MM.1S (cell line): ENCODE data around the gene ZNF549.
"Not testable (repeated sequence)": the region's sequence is repeated elsewhere in the genome, so short reads cannot be mapped to it uniquely, and the experiment has no call there.

Source experiments
- DNase-seq: peaks from one replicate; pipeline ENCODE4 v3.0.0-alpha.2; 2015
- H2AFZ ChIP-seq: fragments of 300-600 bp; sonication (generic); 2 replicates; pipeline ENCODE4 v1.6.0; 2016; ENCODE audit warnings: antibody characterized with exemption, low read length
- H3F3A ChIP-seq: fragments of 300-600 bp; sonication (generic); 2 replicates; pipeline ENCODE4 v1.6.1; 2016; ENCODE audit warnings: mild to moderate bottlenecking, antibody characterized with exemption, low read length, moderate library complexity, mixed read lengths; ENCODE audit not compliant: insufficient read depth
- H3K27ac ChIP-seq: fragments of 300-600 bp; sonication (generic); 2 replicates; pipeline ENCODE4 v1.5.1; 2016; ENCODE audit warnings: mild to moderate bottlenecking, low read length
- H3K27me3 ChIP-seq: fragments of 300-600 bp; sonication (generic); replicated peaks from 2 replicates; pipeline ENCODE4 v1.6.0; 2016; ENCODE audit warnings: low read length; ENCODE audit not compliant: insufficient read depth
- H3K36me3 ChIP-seq: fragments of 300-600 bp; sonication (generic); replicated peaks from 2 replicates; pipeline ENCODE4 v1.6.1; 2016; ENCODE audit warnings: mild to moderate bottlenecking, low read length, mixed read lengths; ENCODE audit not compliant: insufficient read depth
- H3K4me1 ChIP-seq: fragments of 300-600 bp; sonication (generic); 2 replicates; pipeline ENCODE4 v1.6.1; 2016; ENCODE audit warnings: low read length, mixed read lengths
- H3K4me2 ChIP-seq: fragments of 300-600 bp; sonication (generic); 2 replicates; pipeline ENCODE4 v1.6.0; 2016; ENCODE audit warnings: low read depth, low read length
- H3K4me3 ChIP-seq: fragments of 300-600 bp; sonication (generic); 2 replicates; pipeline ENCODE4 v1.5.1; 2016; ENCODE audit warnings: low read length, mixed read lengths
- H3K79me2 ChIP-seq: fragments of 300-600 bp; sonication (generic); 2 replicates; pipeline ENCODE4 v1.6.1; 2016; ENCODE audit warnings: mixed run types, low read length, mixed read lengths
- H3K9ac ChIP-seq: fragments of 300-600 bp; sonication (generic); 2 replicates; pipeline ENCODE4 v1.6.1; 2016; ENCODE audit warnings: low read length, mixed read lengths
- H3K9me2 ChIP-seq: fragments of 300-600 bp; sonication (generic); replicated peaks from 2 replicates; pipeline ENCODE4 v1.6.1; 2016; ENCODE audit warnings: mild to moderate bottlenecking, low read length, mixed read lengths; ENCODE audit not compliant: insufficient read depth
- H3K9me3 ChIP-seq: fragments of 300-600 bp; sonication (generic); replicated peaks from 2 replicates; pipeline ENCODE4 v1.6.1; 2016; ENCODE audit warnings: mild to moderate bottlenecking, low read length, mixed read lengths; ENCODE audit not compliant: insufficient read depth
- H4K20me1 ChIP-seq: fragments of 300-600 bp; sonication (generic); 2 replicates; pipeline ENCODE4 v1.6.1; 2016; ENCODE audit warnings: mild to moderate bottlenecking, low read length, moderate library complexity, mixed read lengths; ENCODE audit not compliant: insufficient read depth
- EZH2 ChIP-seq: fragments of 300-600 bp; sonication (generic); optimal IDR thresholded peaks from 2 replicates; pipeline ENCODE3; 2017; ENCODE audit warnings: low read depth, mild to moderate bottlenecking, antibody characterized with exemption, low read length, mixed read lengths
- EZH2phosphoT487 ChIP-seq: fragments of 300-600 bp; sonication (generic); IDR thresholded peaks from 2 replicates; pipeline ENCODE4 v1.6.1; 2018; ENCODE audit warnings: antibody characterized with exemption, low read length
- TF ChIP-seq, protein P1 (sequence below): fragments of 300-600 bp; sonication (generic); IDR thresholded peaks from 2 replicates; pipeline ENCODE4 v1.5.1; 2016; ENCODE audit warnings: antibody characterized with exemption, low read length, mixed read lengths

The ZNF549 gene

GRCh38 chr19:57515255-57515654 lies 11.9 kb upstream of the ZNF549 start:
- H3K4me2 ChIP-seq: no peak overlapping the region
- H3K79me2 ChIP-seq: no peaks in the 10 kb centered on the region
- no peak for TF ChIP-seq EZH2phosphoT487
- TF ChIP-seq, protein P1, sequence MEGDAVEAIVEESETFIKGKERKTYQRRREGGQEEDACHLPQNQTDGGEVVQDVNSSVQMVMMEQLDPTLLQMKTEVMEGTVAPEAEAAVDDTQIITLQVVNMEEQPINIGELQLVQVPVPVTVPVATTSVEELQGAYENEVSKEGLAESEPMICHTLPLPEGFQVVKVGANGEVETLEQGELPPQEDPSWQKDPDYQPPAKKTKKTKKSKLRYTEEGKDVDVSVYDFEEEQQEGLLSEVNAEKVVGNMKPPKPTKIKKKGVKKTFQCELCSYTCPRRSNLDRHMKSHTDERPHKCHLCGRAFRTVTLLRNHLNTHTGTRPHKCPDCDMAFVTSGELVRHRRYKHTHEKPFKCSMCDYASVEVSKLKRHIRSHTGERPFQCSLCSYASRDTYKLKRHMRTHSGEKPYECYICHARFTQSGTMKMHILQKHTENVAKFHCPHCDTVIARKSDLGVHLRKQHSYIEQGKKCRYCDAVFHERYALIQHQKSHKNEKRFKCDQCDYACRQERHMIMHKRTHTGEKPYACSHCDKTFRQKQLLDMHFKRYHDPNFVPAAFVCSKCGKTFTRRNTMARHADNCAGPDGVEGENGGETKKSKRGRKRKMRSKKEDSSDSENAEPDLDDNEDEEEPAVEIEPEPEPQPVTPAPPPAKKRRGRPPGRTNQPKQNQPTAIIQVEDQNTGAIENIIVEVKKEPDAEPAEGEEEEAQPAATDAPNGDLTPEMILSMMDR: no peak
- TF ChIP-seq EZH2: no peak
- DNase-seq: no peak
- no peaks in the 10 kb centered on the region for H3K27me3 ChIP-seq
- H3F3A ChIP-seq: no peaks in the 10 kb centered on the region
- no peaks in the 10 kb centered on the region for H3K9me2 ChIP-seq
- H3K27ac ChIP-seq: no peak overlapping the region
- no peaks in the 10 kb centered on the region for H3K36me3 ChIP-seq
- no peak overlapping the region for H2AFZ ChIP-seq
- no peak overlapping the region for H3K4me3 ChIP-seq
- H3K9me3 ChIP-seq: no peaks in the 10 kb centered on the region
- H4K20me1 ChIP-seq: no peaks in the 10 kb centered on the region
- H3K9ac ChIP-seq: no peak overlapping the region
- no peaks in the 10 kb centered on the region for H3K4me1 ChIP-seq

DNA sequence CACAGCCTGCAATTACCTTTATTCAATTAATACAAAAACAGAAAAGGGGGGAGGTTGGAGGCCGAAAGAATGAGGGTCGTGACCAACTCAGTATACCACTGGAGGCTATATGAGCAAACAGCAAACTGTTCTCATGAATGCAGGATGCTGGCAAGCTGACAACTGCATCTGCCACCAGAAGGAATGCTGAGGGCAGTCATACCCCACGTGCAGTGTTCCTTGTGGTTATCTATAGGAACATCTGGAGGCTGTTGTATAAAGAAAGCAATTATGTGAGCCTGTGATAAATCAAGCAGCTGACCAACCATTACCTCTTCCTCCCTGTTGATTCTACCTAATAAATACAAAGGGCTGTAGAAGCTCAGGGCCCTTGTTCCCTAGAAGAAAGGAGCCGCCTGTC lies 9.1 kb upstream of the ZNF549 start:
- not testable (repeated sequence) for DNase-seq, H3K9me3 ChIP-seq, H3K4me3 ChIP-seq, H3K4me1 ChIP-seq, H3K79me2 ChIP-seq, H3K9me2 ChIP-seq, H3K9ac ChIP-seq, H3F3A ChIP-seq, H2AFZ ChIP-seq, H4K20me1 ChIP-seq, H3K36me3 ChIP-seq, H3K27ac ChIP-seq, H3K4me2 ChIP-seq, H3K27me3 ChIP-seq

DNA sequence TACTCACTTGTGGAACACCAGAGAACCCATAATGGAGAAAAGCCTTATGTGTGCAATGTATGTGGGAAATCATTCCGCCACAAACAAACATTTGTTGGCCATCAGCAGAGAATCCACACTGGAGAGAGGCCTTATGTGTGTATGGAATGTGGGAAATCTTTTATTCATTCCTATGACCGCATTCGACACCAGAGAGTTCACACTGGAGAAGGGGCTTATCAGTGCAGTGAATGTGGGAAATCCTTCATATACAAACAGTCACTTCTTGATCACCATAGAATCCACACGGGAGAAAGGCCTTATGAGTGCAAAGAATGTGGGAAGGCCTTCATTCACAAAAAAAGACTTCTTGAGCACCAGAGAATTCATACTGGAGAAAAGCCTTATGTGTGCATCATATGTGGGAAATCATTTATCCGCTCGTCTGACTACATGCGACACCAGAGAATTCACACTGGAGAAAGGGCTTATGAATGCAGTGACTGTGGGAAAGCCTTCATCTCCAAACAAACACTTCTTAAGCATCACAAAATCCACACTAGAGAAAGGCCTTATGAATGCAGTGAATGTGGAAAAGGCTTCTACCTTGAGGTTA lies 10.9 kb downstream of the ZNF549 start:
- DNase-seq: no peak
- H3K9me2 ChIP-seq: no peaks in the 10 kb centered on the region
- no peak overlapping the region for H3K4me3 ChIP-seq
- H3K79me2 ChIP-seq: no peaks in the 10 kb centered on the region
- no peaks in the 10 kb centered on the region for H3F3A ChIP-seq
- H3K4me2 ChIP-seq: no peak overlapping the region
- no peaks in the 10 kb centered on the region; the same call in 1 of the 2 replicates for H3K9me3 ChIP-seq
- H3K36me3 ChIP-seq: no peaks in the 10 kb centered on the region
- H3K27ac ChIP-seq: no peak overlapping the region
- H4K20me1 ChIP-seq: no peaks in the 10 kb centered on the region
- no peaks in the 10 kb centered on the region for H3K27me3 ChIP-seq
- no peak overlapping the region for H2AFZ ChIP-seq
- H3K9ac ChIP-seq: no peak overlapping the region
- no peak for TF ChIP-seq EZH2phosphoT487
- TF ChIP-seq EZH2: no peak
- TF ChIP-seq, protein P1: no peak
- H3K4me1 ChIP-seq: no peaks in the 10 kb centered on the region

GRCh38 chr19:57546513-57546912 lies 19.4 kb downstream of the ZNF549 start:
- H2AFZ ChIP-seq: no peak overlapping the region
- H3F3A ChIP-seq: no peaks in the 10 kb centered on the region
- no peaks in the 10 kb centered on the region for H3K27me3 ChIP-seq
- H3K9me3 ChIP-seq: no peaks in the 10 kb centered on the region
- H3K4me1 ChIP-seq: no peaks in the 10 kb centered on the region
- DNase-seq: no peak
- H4K20me1 ChIP-seq: no peaks in the 10 kb centered on the region
- peaks cover 22% of the 10 kb centered on the region for H3K36me3 ChIP-seq
- TF ChIP-seq EZH2: no peak
- TF ChIP-seq EZH2phosphoT487: no peak
- TF ChIP-seq, protein P1: no peak
- H3K9ac ChIP-seq: no peak overlapping the region
- no peak overlapping the region for H3K4me3 ChIP-seq
- H3K4me2 ChIP-seq: no peak overlapping the region
- H3K79me2 ChIP-seq: no peaks in the 10 kb centered on the region
- H3K9me2 ChIP-seq: no peaks in the 10 kb centered on the region
- H3K27ac ChIP-seq: no peak overlapping the region
